HG03135 (cell line): ENCODE measurements around the gene PRMT7.
"Not testable (repeated sequence)": the region's sequence is repeated elsewhere in the genome, so short reads cannot be mapped to it uniquely, and the experiment has no call there.

Experiments used
- ATAC-seq: cut with Tn5 transposase; IDR thresholded peaks from one replicate; pipeline ENCODE4 v1.9.1; 2021; ENCODE audit warnings: mild to moderate bottlenecking, moderate library complexity; ENCODE audit not compliant: unreplicated experiment

PRMT7 gene

DNA sequence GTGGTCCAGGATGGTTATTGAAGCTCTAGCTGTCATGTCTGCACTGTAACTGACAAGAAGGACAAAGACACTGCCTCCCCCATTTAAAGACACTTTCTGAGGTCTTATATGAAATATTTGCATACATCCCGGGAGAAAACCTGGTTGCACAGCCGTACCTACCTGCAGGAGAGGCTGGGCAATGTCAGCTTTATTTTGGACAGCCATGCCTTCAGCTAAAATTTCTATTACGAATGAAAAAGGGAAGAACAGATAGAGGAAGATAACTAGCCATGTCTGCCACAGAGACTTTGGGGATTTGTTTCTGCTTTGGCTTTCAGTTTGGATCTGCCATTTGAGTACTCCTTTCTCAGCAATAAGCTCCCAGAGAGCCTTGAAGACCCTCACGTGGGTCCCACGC lies 27.5 kb upstream of the PRMT7 start:
- no peak for ATAC-seq

DNA sequence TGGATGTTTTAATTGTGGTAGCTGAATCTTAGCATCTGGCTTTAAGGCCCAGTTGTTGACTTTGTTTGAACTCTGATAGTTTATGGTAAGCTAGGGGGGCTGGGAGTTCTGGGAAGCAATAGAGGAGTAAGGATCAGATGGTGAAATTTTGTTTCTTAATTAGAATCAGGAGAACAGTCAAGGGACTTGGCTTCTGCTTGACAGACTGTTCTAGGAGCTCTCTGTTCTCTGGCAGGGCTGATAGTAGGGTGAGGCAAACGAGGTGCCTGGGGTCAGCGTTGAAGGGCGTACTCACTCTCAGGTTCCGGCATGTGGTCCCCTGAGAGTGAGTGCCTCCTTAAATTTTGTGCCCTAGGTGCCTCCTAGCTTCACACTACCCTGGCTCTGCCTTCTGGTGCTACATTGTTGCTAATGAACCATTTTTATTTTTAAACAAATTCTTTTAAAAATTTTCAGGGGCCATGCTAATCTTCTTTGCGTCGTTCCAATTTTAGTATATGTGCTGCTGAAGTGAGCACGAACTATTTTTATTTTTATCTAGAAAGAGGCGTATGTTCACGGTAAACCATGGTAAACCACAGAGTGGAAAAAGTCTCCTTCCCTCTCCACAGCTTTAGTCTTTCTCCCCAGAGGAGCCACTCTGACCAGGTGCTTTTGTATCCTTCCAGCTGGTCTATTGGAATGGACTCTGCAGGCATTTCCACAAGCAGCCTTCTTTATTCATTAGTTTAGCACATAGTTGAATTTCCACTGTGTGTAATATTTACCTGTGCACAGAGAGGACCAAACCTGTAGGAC lies 26.8 kb upstream of the PRMT7 start:
- ATAC-seq, result no peak

DNA sequence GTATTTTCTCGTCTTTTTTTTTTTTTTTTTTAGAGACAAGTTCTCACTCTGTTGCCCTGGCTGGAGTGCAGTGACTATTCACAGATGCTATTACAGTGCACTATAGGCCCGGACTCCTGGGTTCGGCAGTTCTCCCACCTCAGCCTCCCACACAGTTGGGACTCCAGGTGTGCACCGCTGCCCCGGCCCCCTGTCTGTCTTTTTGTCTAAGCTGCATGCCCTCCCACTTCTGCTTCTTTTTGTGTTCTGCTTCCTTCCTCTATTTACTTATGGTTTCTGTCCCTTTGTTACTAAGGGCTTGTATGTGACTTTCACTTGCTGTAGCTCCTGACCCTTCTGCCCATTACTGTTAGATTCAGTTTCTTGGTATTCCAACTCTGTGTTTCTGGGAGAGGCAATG lies 26.0 kb upstream of the PRMT7 start:
- ATAC-seq, result peak; percentile 54

DNA sequence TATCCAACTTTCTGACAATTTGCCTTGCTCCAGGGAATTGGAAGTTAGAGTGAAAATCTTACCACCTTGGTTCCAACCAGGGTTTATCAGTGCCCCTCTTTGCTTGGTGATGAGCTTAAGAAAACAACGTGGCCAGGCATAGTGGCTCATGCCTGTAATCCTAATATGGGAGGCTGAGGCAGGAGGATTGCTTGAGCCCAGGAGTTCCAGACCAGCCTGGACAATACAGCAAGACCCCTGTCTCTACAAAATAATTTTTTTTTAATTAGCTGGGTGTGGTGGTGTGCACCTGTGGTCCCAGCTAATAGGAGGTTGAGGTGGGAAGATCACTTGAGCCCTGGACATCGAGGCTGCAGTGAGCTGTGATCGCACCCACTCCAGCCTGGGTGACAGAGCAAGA lies 25.1 kb upstream of the PRMT7 start:
- no peak for ATAC-seq

DNA sequence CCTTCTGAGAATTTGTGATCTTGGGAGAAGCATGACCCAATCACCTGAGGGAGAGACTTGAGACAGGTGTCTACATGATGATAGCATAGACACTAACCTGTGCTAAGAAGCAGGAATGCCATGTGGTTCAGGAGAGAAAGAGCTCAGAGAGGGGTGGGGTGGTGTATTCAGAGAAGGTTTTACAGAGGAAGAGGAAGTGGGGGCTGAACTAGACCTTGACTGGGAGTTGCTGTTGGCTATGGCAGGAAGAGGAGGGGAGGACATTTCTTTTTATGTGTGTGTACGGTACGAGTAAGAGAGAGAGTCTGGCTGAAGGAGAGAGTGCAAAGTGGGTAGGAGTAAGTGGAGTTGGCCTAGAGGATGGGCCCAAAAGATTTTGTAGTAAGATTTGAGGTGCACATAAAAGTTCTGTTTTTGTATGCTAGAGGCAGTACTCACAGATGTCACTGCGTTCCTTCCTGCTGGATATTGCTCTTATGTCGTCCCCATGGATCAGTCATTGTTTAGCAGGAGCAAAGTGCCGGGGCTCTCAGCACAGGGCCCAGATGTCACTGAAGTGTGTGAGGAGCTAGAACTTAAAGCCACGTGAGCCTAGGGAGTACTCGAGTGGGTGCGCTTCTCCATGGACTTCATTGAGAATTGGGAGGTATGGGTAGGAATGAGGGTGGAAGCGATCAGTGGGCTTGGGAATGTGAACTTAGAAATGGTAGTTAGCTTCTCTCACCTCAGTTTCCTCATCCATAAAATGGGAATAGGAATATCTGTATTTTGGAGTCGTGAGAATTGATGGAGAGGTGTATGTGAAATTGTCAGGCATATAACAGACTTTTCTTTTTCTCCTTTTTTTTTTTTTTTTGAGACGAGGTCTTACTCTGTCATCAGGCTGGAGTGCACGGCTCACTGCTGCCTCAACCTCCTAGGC lies 24.4 kb upstream of the PRMT7 start:
- no peak for ATAC-seq

DNA sequence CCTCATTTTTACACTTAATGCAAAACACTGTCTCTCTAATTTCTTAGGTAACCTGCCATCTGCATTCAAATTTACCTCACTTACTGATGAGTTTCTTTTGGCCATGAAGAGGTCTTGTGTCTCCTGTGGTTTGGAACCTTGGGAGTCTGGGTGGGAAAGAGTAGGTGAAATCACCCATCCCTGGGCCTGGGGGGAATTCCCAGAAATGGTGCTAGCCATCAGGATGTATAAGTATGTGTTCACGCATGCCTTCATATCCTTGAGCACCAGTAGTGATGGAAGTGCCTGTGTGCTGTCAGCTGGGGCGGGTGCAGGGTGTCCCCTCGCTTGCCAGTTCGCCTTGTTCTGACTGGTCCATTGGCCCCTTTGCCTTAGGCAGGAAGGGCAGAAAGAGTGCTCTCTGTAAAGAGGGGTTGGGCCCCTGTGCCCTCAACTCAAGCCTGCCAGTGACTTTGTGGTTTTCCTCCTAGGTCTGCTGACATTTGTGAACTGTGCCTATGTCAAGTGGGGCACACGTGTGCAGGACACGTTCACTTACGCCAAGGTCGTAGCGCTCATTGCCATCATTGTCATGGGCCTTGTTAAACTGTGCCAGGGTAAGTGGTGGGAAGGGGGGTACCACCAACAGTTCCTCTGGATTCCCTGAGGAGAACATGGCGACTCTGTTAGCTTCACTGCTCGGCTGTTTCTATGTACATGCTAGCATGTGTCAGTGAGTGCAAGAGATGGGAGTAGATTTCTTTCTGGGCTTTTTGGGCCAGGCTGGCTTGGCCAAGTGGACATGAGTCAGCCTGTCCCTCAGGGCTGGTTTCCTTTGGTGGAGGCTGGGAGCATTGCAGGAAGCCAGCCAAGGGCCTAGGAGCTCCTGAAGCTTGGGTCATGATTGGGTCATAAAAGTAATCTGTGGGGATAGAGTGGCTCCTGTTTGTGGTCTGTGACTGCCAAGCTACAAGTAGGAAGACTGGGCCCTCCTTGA lies 23.3 kb upstream of the PRMT7 start:
- no peak for ATAC-seq

DNA sequence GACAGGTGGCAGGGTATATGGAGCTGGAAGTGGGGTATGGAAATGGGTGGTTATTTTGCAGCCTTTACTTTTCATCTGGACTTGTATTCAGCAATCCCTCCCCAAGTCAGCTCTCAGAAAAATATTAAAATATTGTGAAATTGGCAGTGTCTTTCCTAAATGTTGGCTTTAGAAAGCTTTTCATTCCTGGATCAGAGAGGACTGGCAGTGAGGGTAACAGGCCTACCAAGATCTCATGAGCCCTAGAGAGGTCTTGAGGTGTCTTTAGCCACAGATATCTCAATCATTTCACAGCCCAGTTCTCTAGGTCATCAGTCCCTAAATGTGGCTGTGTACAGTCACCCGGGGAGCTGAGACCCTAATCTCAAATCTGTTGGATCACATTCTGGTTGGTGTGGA lies 22.6 kb upstream of the PRMT7 start:
- no peak for ATAC-seq

DNA sequence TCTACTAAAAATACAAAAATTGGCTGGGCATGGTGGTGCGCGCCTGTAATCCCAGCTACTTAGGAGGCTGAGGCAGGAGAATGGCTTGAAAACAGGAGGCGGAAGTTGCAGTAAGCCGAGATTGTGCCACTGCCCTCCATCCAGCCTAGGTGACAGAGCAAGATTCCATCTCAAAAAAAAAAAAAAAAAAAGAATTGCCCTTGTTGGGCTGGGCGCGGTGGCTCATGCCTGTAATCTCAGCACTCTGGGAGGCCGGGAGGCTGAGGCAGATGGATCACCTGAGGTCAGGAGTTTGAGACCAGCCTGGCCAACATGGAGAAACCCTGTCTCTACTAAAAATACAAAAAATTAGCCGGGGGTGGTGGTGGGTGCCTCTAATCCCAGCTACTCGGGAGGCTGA lies 22.0 kb upstream of the PRMT7 start:
- not testable (repeated sequence) for ATAC-seq

DNA sequence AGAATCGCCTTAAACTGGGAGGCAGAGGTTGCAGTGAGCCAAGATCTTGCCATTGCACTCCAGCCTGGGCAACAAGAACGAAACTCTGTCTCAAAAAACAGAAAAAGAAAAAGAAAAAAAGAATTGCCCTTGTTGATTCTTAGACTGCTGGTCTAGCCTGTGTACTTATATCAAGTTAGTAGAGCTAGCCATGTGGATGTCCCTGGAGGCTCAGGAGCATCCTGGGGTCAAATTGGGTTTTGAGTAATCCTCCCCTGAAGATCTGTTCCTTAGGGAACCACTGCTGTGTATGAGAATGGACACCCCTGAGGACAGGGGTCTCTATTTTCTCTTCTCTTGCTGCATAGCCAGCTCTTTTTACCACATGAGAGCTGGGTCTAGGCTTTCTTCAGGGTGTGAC lies 21.6 kb upstream of the PRMT7 start:
- no peak for ATAC-seq

DNA sequence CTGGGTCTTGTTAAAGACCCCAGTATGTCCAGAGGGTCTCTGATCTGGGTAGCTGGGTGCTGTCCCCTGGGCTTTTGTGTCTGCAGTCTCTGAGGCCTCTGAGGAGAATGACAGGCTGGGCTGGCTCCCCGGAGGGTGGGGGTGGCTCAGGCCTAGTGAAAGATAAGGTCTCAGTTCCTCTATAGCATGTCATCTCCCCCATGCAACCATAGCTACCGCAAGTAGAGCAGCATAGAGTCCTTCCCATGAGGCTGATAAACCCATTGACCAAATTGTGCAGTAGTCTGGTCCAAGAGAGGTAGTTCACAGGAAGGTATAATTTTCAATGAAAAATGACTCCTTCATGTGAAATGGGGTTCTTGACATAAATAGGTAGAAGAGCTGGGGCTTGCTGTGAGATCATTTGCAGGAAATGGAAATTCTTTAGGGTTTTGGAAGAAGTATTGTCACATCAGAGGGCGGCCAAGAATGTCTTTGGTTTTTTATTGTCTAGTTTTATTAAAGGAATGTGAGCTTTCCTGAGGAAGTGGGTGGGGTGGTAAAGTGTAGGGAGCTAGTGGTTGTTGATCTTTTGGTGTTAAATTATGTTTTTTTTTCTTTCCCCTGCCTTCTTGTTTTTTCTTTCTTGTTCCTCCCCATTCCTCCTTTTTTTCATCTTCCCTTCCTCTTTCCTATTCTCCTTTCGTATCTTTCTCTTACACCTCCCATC lies 21.0 kb upstream of the PRMT7 start:
- ATAC-seq, result peak; percentile 82

DNA sequence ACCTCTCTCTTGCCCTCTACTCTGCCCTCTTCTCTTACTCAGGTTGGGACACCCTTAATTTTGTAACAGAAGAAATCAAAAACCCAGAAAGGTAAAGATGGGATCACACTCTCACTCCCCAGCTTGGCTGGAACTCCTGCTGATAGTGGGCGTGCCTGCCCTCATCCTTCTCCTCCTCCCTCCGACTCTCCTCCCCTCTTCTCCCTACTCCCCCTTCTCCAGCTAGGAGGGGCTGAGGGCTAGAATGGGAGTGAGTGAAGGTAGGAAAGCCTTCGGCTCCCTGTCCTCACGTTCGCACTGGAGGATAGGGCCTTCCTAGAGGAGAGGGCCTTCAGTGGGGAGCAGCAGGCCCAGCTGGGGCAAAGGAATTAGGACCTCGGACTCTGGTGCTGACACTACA lies 20.4 kb upstream of the PRMT7 start:
- no peak for ATAC-seq

DNA sequence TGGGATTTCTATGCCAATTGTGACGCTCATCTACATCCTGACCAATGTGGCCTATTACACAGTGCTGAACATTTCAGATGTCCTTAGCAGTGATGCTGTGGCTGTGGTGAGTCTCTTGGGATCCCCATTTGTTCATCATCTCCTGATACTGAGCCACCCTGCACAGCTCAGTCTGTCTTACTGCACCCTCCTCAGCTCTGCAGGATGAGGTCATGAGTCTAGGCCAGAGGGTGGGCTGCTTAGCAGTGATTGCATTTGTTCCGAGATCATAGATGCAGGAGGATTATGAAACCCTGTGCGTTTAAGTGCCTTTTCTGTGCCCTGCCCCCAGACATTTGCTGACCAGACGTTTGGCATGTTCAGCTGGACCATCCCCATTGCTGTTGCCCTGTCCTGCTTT lies 19.6 kb upstream of the PRMT7 start:
- ATAC-seq, result no peak

DNA sequence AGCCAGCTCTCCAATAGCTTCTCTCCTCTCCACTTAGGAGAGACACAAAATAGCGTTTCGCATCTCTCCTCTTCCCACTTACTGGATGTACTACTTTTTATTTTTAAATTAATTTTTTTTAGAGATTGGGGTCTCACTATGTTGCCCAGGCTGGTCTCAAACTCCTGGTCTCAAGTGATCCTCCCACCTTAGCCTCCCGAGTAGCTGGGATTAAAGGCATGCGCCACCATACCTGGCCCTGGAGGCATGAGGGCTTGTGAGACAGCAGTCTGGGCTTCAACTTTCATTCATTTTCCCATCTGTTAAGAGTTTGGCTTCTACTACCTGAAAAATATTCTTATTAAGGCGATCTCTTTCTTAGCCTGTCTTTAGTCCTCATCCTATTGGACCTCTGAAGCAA lies 18.4 kb upstream of the PRMT7 start:
- ATAC-seq, result no peak

DNA sequence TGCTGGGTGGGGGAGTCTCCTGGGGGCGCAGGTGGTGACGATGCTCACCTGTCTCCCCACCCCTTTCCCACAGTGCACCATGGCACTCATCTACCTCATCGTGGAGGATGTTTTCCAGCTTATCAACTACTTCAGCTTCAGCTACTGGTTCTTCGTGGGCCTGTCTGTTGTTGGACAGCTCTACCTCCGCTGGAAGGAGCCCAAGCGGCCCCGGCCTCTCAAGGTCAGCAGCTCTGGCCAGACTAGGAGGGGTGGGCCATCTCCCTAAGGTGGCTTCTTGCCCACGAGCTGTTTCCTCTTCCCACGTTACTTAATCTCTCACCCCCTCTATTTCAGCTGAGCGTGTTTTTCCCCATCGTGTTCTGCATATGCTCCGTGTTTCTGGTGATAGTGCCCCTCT lies 14.5 kb upstream of the PRMT7 start:
- ATAC-seq, result no peak

DNA sequence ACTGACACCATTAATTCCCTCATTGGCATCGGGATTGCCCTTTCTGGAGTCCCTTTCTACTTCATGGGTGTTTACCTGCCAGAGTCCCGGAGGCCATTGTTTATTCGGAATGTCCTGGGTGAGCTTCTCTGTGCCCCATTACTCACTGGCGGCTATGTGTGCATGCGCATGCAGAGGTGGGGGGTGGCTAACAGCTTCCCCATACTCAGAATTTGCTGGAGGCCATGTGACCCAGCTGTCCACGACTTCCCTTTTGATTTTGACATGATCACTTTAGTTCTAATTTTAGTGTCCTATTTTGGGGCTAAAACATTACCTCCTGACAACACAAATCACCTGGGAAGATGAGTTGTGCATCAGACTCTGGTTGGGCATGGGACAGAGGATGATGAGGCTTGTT lies 14.1 kb upstream of the PRMT7 start:
- no peak for ATAC-seq

DNA sequence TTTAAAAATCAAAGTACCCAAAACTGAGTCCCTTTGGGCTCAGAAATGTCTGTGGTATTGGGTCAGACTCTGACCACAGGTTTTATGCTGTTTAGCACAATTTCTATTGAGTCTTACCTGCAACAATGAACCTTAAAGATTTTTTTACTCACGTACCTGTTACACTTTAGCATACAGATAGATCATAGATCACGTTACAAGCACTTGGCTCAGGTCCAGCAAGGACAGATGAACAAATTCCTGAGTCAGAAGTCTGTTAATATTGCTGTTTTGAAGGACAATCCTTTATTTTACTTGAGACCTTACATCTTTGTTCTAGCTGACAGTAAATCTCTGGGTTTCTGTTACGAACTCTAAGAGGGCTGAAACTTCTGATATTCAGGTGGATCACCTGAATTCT lies 12.9 kb upstream of the PRMT7 start:
- no peak for ATAC-seq

DNA sequence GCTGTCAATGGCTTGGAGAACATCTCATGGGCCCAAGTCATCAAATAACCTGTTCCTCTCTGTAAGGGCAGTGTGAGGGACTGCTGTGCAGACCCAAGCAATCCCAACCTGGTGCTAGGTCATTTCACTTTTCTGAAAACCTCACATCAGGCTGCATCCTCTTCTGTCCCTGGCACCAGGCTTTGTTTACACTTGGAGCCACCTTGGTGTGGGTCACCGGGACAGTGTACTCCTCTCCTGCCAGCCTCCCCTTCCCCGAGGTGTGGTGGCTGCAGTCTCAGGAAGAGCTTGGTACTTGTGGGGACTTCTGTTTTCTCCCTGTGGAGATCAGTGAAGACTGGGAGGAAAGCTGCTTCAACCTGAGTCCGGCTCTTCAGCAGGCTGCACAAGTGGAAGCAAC lies 12.5 kb upstream of the PRMT7 start:
- no peak for ATAC-seq

DNA sequence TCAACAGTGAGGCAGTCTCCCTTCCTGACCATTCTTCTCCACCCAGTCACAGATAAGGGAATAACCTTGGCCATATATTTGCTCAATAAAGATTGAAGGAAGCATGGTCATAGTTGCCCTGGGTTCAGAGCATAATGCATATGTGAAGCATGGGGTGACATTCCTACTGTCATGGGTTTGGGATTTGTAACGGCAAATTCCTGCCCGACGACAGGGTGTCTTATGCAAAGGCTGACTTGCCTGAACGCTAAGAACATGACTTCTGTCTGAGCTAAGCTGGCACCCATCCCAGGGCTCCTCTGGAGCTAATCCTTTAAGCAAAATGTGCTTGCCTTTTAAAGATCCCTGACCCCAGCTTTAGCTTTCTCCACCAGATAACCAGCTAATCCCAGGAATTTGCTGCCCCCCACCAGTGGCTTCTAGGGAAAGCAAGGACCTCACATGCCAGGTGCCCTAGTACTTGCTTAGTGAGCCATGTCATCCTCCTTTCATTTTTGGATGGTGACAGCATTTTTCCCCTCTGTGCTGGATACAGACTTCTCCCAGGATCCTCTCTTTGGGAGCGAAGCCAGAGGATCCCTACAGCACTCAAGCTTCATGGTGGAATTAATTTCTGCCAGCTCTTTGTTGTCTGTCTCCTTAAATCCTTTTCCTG lies 11.8 kb upstream of the PRMT7 start:
- ATAC-seq, result no peak

DNA sequence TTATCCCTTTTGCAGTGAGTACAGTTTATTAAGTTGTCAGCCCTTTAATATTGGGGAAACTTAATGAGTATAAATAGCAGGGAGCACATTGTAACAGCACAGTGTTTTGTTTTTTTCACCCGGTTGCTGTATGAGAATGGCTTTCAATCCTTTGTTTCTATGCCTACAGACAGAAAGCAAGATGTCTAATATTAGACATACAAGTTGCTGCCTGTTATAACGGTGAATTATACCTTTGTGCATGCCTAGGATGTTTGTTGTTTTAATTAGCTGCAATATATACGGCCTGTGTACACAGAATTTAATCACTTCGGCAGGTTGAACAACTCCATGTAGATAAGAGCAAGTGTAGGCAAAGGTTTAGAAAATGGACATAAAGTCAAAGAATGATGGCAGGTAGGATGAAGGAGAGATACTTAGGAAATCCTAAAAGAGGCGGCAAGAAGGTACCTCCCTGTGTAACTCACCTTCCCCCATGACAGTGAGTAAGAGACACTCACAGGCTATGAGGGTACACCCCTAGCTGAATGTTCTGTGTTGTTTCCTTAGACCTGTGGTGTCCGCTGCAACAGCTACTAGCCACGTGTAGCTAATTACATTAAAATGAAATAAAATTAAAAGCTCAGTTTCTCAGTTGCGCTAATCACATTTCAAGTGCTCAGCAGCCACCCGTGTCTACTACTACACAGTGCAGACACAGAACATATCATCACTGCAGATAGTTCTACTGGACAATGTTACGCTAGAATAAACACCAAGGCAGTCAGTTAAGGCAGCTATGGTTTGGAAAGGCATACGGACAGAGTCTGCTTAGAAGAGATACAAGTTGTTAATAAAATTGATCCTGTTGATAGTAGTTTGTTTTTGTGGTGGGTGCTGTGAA lies 11.0 kb upstream of the PRMT7 start:
- ATAC-seq, result no peak
